Natural killer cell (primary cell): ENCODE results near the gene TMEM217. TPM values are rescaled to one million over a fixed set of nuclear protein-coding genes. Genes with fewer than 3 reads are reported as not detected.

ENCODE experiments used
- ATAC-seq, 3 donors: fragments of 150-1000 bp in 2 of 3; fragments of 200-7000 bp in 1 of 3; cut with Tn5 transposase; 1 replicate in 1 of 3; 2 replicates in 2 of 3; pipeline ENCODE4 v1.10.0; 2021; ENCODE audit warnings: mild to moderate bottlenecking in 2 of 3, moderate library complexity in 2 of 3
- DNase-seq, 2 donors: peaks; one replicate each; pipeline versions ENCODE4 v3.0.0 to v3.0.0-alpha.2; 2013 to 2021; ENCODE audit warnings: mixed read lengths in 1 of 2
- H3K27ac ChIP-seq: one replicate; pipeline ENCODE4 v1.5.1; 2013; ENCODE audit warnings: mild to moderate bottlenecking, low read length
- H3K27me3 ChIP-seq: one replicate; pipeline ENCODE4 v1.6.1; 2013; ENCODE audit warnings: low read length; ENCODE audit not compliant: control insufficient read depth, insufficient read depth
- H3K36me3 ChIP-seq: one replicate; pipeline ENCODE4 v1.6.1; 2013; ENCODE audit warnings: low read length; ENCODE audit not compliant: control insufficient read depth, insufficient read depth
- H3K4me1 ChIP-seq: one replicate; pipeline ENCODE4 v1.6.1; 2013; ENCODE audit warnings: low read length; ENCODE audit not compliant: control insufficient read depth, insufficient read depth
- H3K4me3 ChIP-seq: one replicate; pipeline ENCODE4 v1.5.1; 2013; ENCODE audit warnings: low read length
- H3K9me3 ChIP-seq: one replicate; pipeline ENCODE4 v1.6.1; 2013; ENCODE audit warnings: low read length; ENCODE audit not compliant: control insufficient read depth, insufficient read depth
- H3K27ac Mint-ChIP-seq, 2 donors: one replicate each; pipeline ENCODE4 v1.8.0; 2022; ENCODE audit warnings: mild to moderate bottlenecking in 2 of 2, mixed read lengths in 2 of 2, moderate library complexity in 1 of 2
- H3K27me3 Mint-ChIP-seq, 2 donors: one replicate each; pipeline ENCODE4 v1.8.0; 2022; ENCODE audit warnings: low read depth in 2 of 2, mixed read lengths in 2 of 2
- H3K36me3 Mint-ChIP-seq: one replicate; pipeline ENCODE4 v1.8.0; 2022; ENCODE audit warnings: mixed read lengths
- H3K4me1 Mint-ChIP-seq, 2 donors: one replicate each; pipeline ENCODE4 v1.8.0; 2022; ENCODE audit warnings: mixed read lengths in 2 of 2
- H3K4me3 Mint-ChIP-seq: one replicate; pipeline ENCODE4 v1.8.0; 2022; ENCODE audit warnings: mild to moderate bottlenecking, moderate library complexity, mixed read lengths
- H3K9me3 Mint-ChIP-seq, 2 donors: one replicate each; pipeline ENCODE4 v1.8.0; 2022; ENCODE audit warnings: mixed read lengths in 2 of 2
- WGBS: methylation state at CpG from one replicate; pipeline ENCODE4 v1.1.7; 2013; ENCODE audit warnings: missing lambda C conversion rate; ENCODE audit not compliant: insufficient coverage; 5-methylcytosine and 5-hydroxymethylcytosine counted together
- intact Hi-C: fragments of 100-400 bp; cut with micrococcal nuclease; formaldehyde crosslinking; loops from one replicate; pipeline ENCODE4 v1.14.2; 2022
- total RNA-seq, 4 donors: library from RNA; stranded (reverse); fragments of 120-200 nt in 1 of 4; gene quantifications; one replicate each; pipeline versions ENCODE4 v1.2.3 to v1.2.4, GENCODE V29; 2013 to 2022
- TF ChIP-seq, protein P1 (sequence below): fragments of 200-600 bp; IDR thresholded peaks from one replicate; pipeline ENCODE4 v1.8.0; 2022; ENCODE audit warnings: antibody characterized with exemption

The TMEM217 gene
- total RNA-seq, 3 donors from 2014 or later (not counting 1 experiment from before 2014, with no cell fraction given), result 0.75 to 2.1 (median 0.75) TPM

DNA sequence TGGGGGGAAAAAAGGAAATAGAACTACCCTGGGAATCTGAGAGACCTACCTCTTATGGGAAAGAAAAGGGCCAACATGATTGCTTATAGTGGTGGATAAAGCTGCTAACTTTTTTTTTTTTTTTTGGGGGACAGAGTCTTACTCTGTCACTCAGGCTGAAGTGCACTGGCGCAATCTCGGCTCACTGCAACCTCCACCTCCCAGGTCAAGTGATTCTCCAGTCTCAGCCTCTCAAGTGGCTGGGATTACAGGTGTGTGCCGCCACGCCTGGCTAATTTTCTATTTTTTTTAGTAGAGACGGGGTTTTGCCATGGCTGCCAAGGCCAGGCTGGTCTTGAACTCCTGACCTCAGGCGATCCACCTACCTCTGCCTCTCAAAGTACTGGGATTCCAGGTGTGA lies 39.9 kb downstream of the TMEM217 start:
- peaks cover 0 to 3% of the 10 kb centered on the region in 2 donors for H3K27me3 Mint-ChIP-seq
- Histone ChIP-seq H3K27me3 (no peaks in the 10 kb centered on the region), H3K9me3 (no peaks in the 10 kb centered on the region), H3K36me3 (no peaks in the 10 kb centered on the region), H3K4me3 (no peak overlapping the region), H3K4me1 (peaks cover 16% of the 10 kb centered on the region), H3K27ac (no peak overlapping the region)
- no peaks in the 10 kb centered on the region for H3K36me3 Mint-ChIP-seq
- intact Hi-C loops, result no loop called here
- H3K4me3 Mint-ChIP-seq, result no peak overlapping the region
- H3K4me1 Mint-ChIP-seq, result peaks cover 12 to 14% of the 10 kb centered on the region in 2 donors
- H3K27ac Mint-ChIP-seq, result no peak overlapping the region
- H3K9me3 Mint-ChIP-seq, result no peaks in the 10 kb centered on the region
- ATAC-seq (no peak), DNase-seq (no peak)
- TF ChIP-seq, protein P1, sequence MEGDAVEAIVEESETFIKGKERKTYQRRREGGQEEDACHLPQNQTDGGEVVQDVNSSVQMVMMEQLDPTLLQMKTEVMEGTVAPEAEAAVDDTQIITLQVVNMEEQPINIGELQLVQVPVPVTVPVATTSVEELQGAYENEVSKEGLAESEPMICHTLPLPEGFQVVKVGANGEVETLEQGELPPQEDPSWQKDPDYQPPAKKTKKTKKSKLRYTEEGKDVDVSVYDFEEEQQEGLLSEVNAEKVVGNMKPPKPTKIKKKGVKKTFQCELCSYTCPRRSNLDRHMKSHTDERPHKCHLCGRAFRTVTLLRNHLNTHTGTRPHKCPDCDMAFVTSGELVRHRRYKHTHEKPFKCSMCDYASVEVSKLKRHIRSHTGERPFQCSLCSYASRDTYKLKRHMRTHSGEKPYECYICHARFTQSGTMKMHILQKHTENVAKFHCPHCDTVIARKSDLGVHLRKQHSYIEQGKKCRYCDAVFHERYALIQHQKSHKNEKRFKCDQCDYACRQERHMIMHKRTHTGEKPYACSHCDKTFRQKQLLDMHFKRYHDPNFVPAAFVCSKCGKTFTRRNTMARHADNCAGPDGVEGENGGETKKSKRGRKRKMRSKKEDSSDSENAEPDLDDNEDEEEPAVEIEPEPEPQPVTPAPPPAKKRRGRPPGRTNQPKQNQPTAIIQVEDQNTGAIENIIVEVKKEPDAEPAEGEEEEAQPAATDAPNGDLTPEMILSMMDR, result no peak
- 93% methylated on average over 6 of the region's 6 CpGs for WGBS

DNA sequence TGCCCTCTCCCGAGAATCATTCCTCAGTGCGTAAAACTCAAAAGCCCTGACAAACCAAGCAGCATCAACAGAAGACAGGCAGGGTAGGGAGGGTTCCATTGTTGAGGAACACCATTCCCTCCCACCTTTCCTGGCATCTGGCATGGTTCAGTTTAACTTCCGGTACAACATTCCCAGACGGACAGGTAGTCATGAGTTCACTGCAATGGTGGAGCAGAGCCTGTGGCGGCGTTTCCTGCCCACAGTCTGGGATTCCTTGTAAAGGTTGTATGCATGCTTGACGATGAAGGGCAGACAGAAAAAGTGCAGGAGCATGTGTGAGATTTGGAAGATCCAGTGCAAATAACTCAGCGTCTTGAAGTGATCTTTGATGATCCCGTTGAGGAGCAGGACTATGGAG lies 45.7 kb downstream of the TMEM217 start:
- Mint-ChIP-seq H3K36me3 (no peaks in the 10 kb centered on the region), H3K27ac (no peak overlapping the region), H3K4me3 (no peak overlapping the region), H3K9me3 (no peaks in the 10 kb centered on the region), H3K4me1 (peaks cover 25 to 26% of the 10 kb centered on the region in 2 donors), H3K27me3 (peaks cover 0 to 3% of the 10 kb centered on the region in 2 donors)
- intact Hi-C loops, result no loop called here
- no peaks in the 10 kb centered on the region for H3K9me3 ChIP-seq
- H3K27me3 ChIP-seq, result no peaks in the 10 kb centered on the region
- H3K4me3 ChIP-seq, result no peak overlapping the region
- 96% methylated on average over 9 of the region's 9 CpGs for WGBS
- H3K36me3 ChIP-seq, result no peaks in the 10 kb centered on the region
- H3K27ac ChIP-seq, result no peak overlapping the region
- ATAC-seq (no peak), DNase-seq (no peak)
- TF ChIP-seq, protein P1, result no peak
- peaks cover 32% of the 10 kb centered on the region for H3K4me1 ChIP-seq

DNA sequence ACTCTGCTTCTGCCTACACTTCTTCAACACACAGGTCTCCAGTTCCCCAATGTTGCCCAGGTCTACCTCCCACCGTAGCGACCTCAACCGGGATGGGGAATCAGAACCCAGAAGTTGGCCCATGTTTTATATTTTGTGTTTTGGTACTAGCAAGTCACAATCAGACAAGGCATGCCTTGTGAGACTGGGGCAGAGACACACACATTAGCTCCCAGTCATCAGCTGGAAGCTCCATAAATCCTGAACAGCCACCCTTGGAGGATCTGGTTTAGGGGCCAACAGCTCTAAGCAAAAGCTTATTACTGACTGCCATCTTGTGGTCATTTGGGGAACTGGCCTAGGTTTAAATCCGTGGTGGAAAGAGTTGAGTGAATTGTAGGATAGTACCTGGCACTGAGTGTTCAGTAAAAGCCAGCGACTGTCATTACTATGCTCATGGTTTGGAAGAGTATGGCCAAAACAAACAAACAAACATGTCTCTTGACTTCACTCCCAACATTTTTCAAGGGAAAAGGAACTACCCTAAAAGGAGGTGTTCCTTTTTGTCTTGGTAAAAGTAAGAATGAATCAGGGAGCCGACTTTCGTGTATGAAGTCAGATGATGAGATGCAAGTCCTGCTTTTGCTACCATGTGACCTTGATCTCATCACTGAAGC lies 47.5 kb downstream of the TMEM217 start:
- ATAC-seq, result peak; percentile 74 to 80 (median 75)
- H3K27me3 ChIP-seq, result no peaks in the 10 kb centered on the region

More for the DNA sequence above, 47.5 kb downstream of the TMEM217 start:
- H3K27ac Mint-ChIP-seq, result peak overlapping the region in 1 of 2 donors; percentile 80
- Histone ChIP-seq H3K4me3 (no peak overlapping the region), H3K36me3 (no peaks in the 10 kb centered on the region), H3K9me3 (no peaks in the 10 kb centered on the region), H3K4me1 (peaks cover 42% of the 10 kb centered on the region), H3K27ac (no peak overlapping the region)
- no peaks in the 10 kb centered on the region for H3K9me3 Mint-ChIP-seq
- H3K36me3 Mint-ChIP-seq, result no peaks in the 10 kb centered on the region
- TF ChIP-seq, protein P1, result peak; percentile 89
- H3K4me1 Mint-ChIP-seq, result peaks cover 39% of the 10 kb centered on the region in 2 donors
- no peaks in the 10 kb centered on the region for H3K27me3 Mint-ChIP-seq
- intact Hi-C loops, result loop anchor here (1.0 kb wide), 4 partner anchors 38 to 444 kb away; partner anchors contain the start of gene C6orf89
- no peak overlapping the region for H3K4me3 Mint-ChIP-seq
- peak; percentile 57 to 90 for DNase-seq
- 76% methylated on average over 5 of the region's 7 CpGs for WGBS
